Measurements from ENCODE around the gene INO80D. TPM values are rescaled to one million over a fixed set of nuclear protein-coding genes. Genes with fewer than 3 reads are reported as not detected.
A peak's percentile ranks its signal among the peaks of the same experiment; 100 is the strongest.

INO80D gene
- total RNA-seq, 3 donors from 2014 or later (not counting 1 experiment from before 2014, with no cell fraction given), result 59.6 to 64.7 (median 63.9) TPM

DNA sequence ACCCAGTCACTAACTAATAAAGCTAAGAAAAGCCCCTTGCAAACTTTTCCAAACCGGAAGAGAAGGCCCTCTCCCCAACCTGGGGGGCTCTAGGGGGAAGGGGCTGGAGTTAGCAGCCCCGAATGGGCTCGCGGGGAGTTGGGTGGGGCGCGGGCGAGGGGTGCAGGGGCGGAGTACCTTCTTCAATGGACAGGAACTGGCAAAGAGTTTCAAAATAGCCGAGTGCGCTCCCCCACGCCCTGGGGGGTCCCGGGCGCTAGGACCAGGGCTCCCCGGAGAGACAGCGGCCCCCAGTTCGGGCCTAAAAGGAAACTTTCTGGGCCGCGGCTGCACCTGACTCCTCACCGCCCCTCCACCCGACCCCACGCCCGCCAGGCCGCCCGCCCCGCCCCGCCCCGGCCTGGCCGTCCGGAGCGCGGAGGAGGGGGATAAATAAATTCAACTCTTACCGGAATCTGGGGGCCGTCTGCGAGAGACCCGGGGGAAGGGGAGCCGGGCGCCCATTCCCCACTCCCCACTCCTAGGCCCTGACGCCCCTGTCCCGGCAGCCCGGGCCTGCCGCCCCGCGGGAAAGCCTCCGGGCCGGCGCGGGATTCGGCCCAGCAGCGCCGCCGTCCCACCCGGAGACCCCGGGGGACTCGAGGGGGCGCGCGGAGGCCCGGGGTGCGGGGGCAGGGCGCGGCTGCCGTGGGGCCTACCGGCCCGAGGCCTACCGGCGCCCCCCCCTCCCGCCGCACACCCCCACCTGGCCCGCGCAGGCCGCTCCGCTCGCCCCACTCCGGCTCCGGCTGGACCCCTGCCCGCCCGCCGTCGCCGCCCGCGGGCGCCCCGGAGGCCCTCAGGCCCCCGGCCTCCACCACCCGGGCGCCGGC lies 868 bp downstream of the INO80D start:
- H3K4me3 Mint-ChIP-seq, result peak overlapping the region; percentile 99
- intact Hi-C loops (cut with micrococcal nuclease), result no loop called here
- H3K4me1 Mint-ChIP-seq, result peaks cover 29 to 32% of the 10 kb centered on the region in 2 donors
- peak; percentile 19 to 59 (median 41) for ATAC-seq
- no peaks in the 10 kb centered on the region for H3K27me3 Mint-ChIP-seq (ENCODE audit: low read depth in 2 of 2)
- peak overlapping the region; percentile 80 for H3K4me3 ChIP-seq (ENCODE audit: low read length)
- H3K27me3 ChIP-seq (ENCODE audit: control insufficient read depth, insufficient read depth, low read length), result no peaks in the 10 kb centered on the region
- H3K27ac ChIP-seq (ENCODE audit: low read length), result peak overlapping the region; percentile 100
- TF ChIP-seq, protein P1, sequence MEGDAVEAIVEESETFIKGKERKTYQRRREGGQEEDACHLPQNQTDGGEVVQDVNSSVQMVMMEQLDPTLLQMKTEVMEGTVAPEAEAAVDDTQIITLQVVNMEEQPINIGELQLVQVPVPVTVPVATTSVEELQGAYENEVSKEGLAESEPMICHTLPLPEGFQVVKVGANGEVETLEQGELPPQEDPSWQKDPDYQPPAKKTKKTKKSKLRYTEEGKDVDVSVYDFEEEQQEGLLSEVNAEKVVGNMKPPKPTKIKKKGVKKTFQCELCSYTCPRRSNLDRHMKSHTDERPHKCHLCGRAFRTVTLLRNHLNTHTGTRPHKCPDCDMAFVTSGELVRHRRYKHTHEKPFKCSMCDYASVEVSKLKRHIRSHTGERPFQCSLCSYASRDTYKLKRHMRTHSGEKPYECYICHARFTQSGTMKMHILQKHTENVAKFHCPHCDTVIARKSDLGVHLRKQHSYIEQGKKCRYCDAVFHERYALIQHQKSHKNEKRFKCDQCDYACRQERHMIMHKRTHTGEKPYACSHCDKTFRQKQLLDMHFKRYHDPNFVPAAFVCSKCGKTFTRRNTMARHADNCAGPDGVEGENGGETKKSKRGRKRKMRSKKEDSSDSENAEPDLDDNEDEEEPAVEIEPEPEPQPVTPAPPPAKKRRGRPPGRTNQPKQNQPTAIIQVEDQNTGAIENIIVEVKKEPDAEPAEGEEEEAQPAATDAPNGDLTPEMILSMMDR (IDR thresholded peaks at IDR 0.05), result no peak
- peaks cover 1% of the 10 kb centered on the region for H3K36me3 ChIP-seq (ENCODE audit: control insufficient read depth, insufficient read depth, low read length)
- no peaks in the 10 kb centered on the region for H3K9me3 ChIP-seq (ENCODE audit: control insufficient read depth, insufficient read depth, low read length)
- H3K36me3 Mint-ChIP-seq, result no peaks in the 10 kb centered on the region
- peaks cover 18% of the 10 kb centered on the region for H3K4me1 ChIP-seq (ENCODE audit: control insufficient read depth, insufficient read depth, low read length)
- no peaks in the 10 kb centered on the region for H3K9me3 Mint-ChIP-seq
- H3K27ac Mint-ChIP-seq, result peak overlapping the region; percentile 99
- 0% methylated on average over 86 of the region's 88 CpGs for WGBS (ENCODE audit: insufficient coverage)
- peak; percentile 57 to 60 for DNase-seq

DNA sequence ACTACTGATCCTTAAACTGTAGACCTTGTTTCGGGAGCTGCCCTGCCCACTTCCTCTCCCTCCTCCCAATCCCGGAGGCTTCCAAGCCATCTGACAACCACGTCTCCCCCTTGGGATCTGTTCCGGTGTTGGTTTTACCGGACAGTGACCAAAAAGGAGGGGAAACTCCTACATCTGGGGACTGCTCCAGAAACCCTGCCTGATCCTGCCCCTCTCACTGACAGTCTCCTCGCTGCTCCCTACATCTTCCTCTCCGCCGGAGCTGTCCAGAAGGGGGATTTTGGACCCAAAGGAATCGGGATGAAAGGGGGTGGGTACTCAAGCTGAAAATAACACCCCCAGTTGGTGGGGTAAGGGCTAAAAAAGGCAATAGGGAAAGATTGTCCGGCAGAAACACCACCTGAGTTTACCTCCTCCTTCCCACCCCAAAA lies 1.5 kb downstream of the INO80D start:
- no peaks in the 10 kb centered on the region for H3K27me3 ChIP-seq (ENCODE audit: control insufficient read depth, insufficient read depth, low read length)
- Mint-ChIP-seq H3K9me3 (no peaks in the 10 kb centered on the region), H3K4me1 (peaks cover 36 to 39% of the 10 kb centered on the region in 2 donors), H3K27ac (peak overlapping the region; percentile 93 to 98), H3K36me3 (no peaks in the 10 kb centered on the region), H3K4me3 (peak overlapping the region; percentile 98), H3K27me3 (ENCODE audit: low read depth in 2 of 2) (no peaks in the 10 kb centered on the region)
- DNase-seq (peak; percentile 25 to 43), ATAC-seq (no peak)
- no peaks in the 10 kb centered on the region for H3K36me3 ChIP-seq (ENCODE audit: control insufficient read depth, insufficient read depth, low read length)
- 0% methylated on average over 8 of the region's 10 CpGs for WGBS (ENCODE audit: insufficient coverage)
- intact Hi-C loops (cut with micrococcal nuclease), result no loop called here
- H3K4me1 ChIP-seq (ENCODE audit: control insufficient read depth, insufficient read depth, low read length), result peaks cover 18% of the 10 kb centered on the region
- TF ChIP-seq, protein P1 (IDR thresholded peaks at IDR 0.05), result no peak
- no peaks in the 10 kb centered on the region for H3K9me3 ChIP-seq (ENCODE audit: control insufficient read depth, insufficient read depth, low read length)
- peak overlapping the region; percentile 100 for H3K27ac ChIP-seq (ENCODE audit: low read length)
- H3K4me3 ChIP-seq (ENCODE audit: low read length), result peak overlapping the region; percentile 80

DNA sequence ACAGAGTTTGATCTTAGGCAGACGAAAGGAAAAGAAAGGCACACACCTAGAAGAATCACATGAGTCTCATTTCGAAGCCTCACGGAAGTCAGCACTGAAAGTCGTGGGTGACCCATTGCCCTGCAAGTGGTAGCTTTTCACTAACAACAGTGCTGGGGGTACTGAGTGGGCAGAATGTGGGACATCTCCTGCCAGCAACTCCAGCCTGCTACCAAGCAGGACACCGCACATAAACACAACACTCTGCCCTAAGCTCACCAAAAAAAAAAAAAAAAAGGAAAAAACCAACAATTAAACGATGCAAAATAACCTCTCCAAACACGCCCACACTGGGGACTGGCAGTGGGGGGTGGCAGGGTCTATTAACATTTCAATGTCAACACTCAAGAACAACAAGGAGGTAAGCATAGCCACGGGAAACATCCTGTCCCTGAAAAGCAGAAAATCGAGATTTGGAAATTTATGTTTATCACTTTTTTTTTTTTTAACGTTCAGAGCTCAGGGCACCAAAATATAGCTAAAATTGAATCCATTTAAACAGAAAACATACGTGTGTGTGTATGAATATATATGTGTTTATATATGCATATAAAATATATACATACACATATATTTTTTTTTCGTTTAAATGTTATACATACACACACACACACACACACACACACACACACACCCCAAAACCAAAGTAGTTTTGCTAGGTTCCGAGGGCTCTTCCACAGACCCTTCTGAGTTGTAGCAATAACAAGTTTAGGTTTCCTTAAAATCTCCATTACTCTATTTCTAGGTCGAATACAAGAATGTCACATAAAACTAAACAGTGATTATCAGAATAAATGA lies 2.2 kb downstream of the INO80D start:
- intact Hi-C loops (cut with micrococcal nuclease), result no loop called here
- Mint-ChIP-seq H3K4me1 (peaks cover 38 to 42% of the 10 kb centered on the region in 2 donors), H3K9me3 (no peaks in the 10 kb centered on the region), H3K4me3 (peak overlapping the region; percentile 98), H3K27me3 (ENCODE audit: low read depth in 2 of 2) (no peaks in the 10 kb centered on the region), H3K36me3 (no peaks in the 10 kb centered on the region), H3K27ac (peak overlapping the region; percentile 93 to 98)
- WGBS (ENCODE audit: insufficient coverage), result 13% methylated on average over 7 of the region's 14 CpGs
- ATAC-seq (no peak), DNase-seq (peak in 1 of 2 donors; percentile 56)
- peak overlapping the region; percentile 80 for H3K4me3 ChIP-seq (ENCODE audit: low read length)
- no peaks in the 10 kb centered on the region for H3K9me3 ChIP-seq (ENCODE audit: control insufficient read depth, insufficient read depth, low read length)
- H3K4me1 ChIP-seq (ENCODE audit: control insufficient read depth, insufficient read depth, low read length), result peaks cover 17% of the 10 kb centered on the region
- H3K36me3 ChIP-seq (ENCODE audit: control insufficient read depth, insufficient read depth, low read length), result no peaks in the 10 kb centered on the region
- no peaks in the 10 kb centered on the region for H3K27me3 ChIP-seq (ENCODE audit: control insufficient read depth, insufficient read depth, low read length)
- H3K27ac ChIP-seq (ENCODE audit: low read length), result peak overlapping the region; percentile 100
- TF ChIP-seq, protein P1 (IDR thresholded peaks at IDR 0.05), result no peak

Data from natural killer cell (primary cell).